OCI-LY7 (cell line): Measurements from ENCODE around the gene RNF115.

Experiments used
- CTCF ChIP-seq: fragments of 200-600 bp; sonication (generic); conservative IDR thresholded peaks from 2 replicates; pipeline ENCODE4 v1.5.1; 2014; ENCODE audit warnings: mild to moderate bottlenecking, antibody characterized with exemption, low read length, moderate library complexity, mixed read lengths
- EZH2phosphoT487 ChIP-seq: fragments of 200-600 bp; sonication (generic); IDR thresholded peaks from 2 replicates; pipeline ENCODE4 v1.6.1; 2018; ENCODE audit warnings: low read depth, borderline replicate concordance, mild to moderate bottlenecking, mixed run types, antibody characterized with exemption, low read length, moderate library complexity, mixed read lengths

- TF ChIP-seq CTCF (no peak), EZH2phosphoT487 (no peak)
Measured at GRCh38 chr1:145858238-145858900, 34.5 kb upstream of the RNF115 start.
